Jurkat, Clone E6-1 (cell line): Measurements from ENCODE around the gene EYS.

ENCODE experiments used
- DNase-seq: peaks from one replicate; pipeline ENCODE4 v3.0.0-alpha.2; 2011; ENCODE audit warnings: low read depth, low spot score
- H3K4me3 ChIP-seq: 2 replicates; pipeline ENCODE4 v1.5.1; 2011; ENCODE audit warnings: mild to moderate bottlenecking, low read length, control low read depth, moderate library complexity

Gene EYS

GRCh38 chr6:64812138-64812537 lies 894.9 kb downstream of the EYS start:
- H3K4me3 ChIP-seq, result no peak overlapping the region
- DNase-seq, result no peak

GRCh38 chr6:64811119-64811518 lies 895.9 kb downstream of the EYS start:
- no peak overlapping the region for H3K4me3 ChIP-seq
- no peak for DNase-seq

GRCh38 chr6:64807785-64808184 lies 899.2 kb downstream of the EYS start:
- H3K4me3 ChIP-seq, result no peak overlapping the region

DNA sequence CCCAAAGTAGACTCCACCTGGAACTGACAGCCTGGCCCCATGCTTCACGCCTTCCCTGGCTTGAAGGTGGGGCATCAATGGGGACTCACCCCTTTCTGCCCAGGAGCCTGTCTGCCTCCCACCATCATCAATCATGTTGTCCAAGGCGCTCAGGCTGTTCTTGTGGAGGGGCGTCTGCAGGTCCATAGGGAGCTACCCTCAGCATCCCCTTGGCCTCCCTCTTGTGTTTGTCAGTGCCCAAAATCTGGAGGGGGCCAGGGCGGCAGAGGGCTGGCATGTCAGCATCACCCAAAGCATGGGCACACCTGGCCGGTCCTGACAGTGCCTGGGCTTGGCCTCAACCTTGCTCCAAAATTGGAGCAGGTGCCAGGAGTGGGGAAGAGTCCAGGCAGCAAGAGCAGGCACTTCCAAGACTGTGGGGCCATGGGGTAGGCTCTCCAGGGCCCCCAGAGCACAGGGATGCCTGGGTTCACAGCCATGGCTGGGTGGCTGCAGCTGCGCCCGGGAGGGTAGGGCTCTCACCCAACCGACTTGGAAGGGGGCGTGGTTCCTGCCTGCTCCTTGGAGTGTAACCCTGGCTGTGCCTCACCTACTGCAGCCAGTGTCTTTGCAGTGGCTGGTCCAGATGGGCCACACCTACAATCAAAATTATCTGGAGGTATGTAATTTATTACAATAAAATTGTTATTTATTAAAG lies 903.4 kb downstream of the EYS start:
- no peak for DNase-seq
- no peak overlapping the region for H3K4me3 ChIP-seq

More at GRCh38 chr6:64807785-64808184, 899.2 kb downstream of the EYS start:
- no peak for DNase-seq

- no peak overlapping the region for H3K4me3 ChIP-seq
- DNase-seq, result no peak
Measured at GRCh38 chr6:64792534-64792933, 914.5 kb downstream of the EYS start.

GRCh38 chr6:64789476-64789875 lies 917.5 kb downstream of the EYS start:
- H3K4me3 ChIP-seq, result no peak overlapping the region
- DNase-seq, result peak; percentile 7

- DNase-seq, result no peak
- no peak overlapping the region for H3K4me3 ChIP-seq
Measured at GRCh38 chr6:64786736-64787135, 920.3 kb downstream of the EYS start.

DNA sequence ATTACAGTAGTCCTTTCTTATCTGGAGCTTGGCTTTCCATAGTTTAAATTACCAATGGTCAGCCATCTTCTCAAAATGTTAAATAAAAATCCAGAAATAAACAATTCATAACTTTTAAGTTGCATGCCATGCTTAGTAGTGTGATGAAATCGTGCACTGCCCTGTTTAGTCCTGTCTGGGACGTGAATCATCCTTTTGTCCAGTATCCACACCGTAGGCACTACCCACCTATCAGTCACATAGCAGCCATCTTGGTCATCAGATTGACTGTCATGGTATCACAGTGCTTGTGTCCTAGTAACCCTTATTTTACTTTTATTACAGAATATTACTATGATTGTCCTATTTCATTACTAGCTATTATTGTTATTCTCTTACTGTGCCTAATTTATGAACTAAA lies 924.1 kb downstream of the EYS start:
- DNase-seq, result no peak
- H3K4me3 ChIP-seq, result no peak overlapping the region

- DNase-seq, result no peak
- no peak overlapping the region for H3K4me3 ChIP-seq
Measured at GRCh38 chr6:64777941-64778785, 928.9 kb downstream of the EYS start.

- H3K4me3 ChIP-seq, result no peak overlapping the region
- DNase-seq, result no peak
Measured at GRCh38 chr6:64776359-64776758, 930.7 kb downstream of the EYS start.

- H3K4me3 ChIP-seq, result no peak overlapping the region
Measured at GRCh38 chr6:64774881-64775280, 932.1 kb downstream of the EYS start.

GRCh38 chr6:64750910-64751309 lies 956.1 kb downstream of the EYS start:
- DNase-seq, result no peak
- no peak overlapping the region for H3K4me3 ChIP-seq

More at GRCh38 chr6:64774881-64775280, 932.1 kb downstream of the EYS start:
- DNase-seq, result no peak

DNA sequence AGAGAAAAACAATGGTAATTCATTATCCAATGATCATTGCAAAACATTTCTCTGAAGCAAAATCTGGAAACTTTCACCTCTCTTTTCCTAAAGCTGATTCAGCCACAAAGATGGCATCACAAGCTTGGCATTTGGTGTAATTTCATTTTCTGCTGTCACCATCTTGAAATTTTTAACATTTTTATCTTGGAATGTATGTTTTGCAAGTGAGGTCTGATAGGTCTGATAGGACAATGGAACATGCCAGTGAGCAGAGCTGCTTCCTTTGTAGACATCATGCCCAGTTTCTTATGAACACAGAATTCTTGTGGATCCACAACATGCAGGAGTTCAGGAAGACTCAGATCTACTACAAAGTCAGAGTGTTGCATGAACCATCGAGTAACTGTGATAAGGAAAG lies 969.6 kb downstream of the EYS start:
- DNase-seq, result no peak
- H3K4me3 ChIP-seq, result no peak overlapping the region

- no peak overlapping the region for H3K4me3 ChIP-seq
Measured at GRCh38 chr6:64736421-64736950, 970.5 kb downstream of the EYS start.

DNA sequence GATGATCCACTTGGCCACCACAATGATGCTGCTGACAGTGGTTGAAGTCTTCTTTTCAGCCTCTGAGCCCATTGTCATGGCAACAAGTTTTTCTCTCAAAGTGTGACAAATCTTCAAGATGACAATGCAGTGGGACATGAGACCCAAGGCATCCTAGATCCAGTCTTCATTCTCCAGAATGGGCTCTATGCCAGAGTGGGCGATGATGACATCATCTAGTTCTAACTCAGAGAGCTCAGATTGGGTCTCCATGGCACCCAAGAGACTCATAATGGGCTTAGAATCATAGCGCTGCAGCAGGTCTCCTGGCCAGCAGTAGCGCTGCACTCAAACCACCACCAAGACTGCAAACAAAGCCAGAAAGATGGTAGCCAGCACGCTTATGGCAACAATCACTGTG lies 973.6 kb downstream of the EYS start:
- no peak overlapping the region for H3K4me3 ChIP-seq
- no peak for DNase-seq

More at GRCh38 chr6:64736421-64736950, 970.5 kb downstream of the EYS start:
- no peak for DNase-seq

DNA sequence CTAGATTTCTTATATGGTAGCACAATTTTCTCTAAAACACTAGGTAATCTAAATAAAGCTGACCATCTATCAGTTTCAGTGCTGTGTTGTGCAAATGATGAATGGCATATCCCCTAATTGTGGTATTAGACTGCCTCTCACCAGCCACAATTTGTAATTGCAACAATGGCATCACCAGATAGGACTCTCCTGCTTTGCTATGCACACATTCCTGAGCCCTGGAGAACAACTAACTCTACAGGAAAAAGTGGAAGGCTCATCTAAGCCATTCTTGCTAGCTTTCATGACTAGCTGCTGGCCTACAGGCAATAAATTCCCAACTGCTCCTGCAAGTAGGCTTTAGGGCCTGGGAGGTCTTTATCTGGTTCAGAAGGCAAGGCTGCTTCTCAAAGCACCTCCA lies 974.1 kb downstream of the EYS start:
- DNase-seq, result no peak
- no peak overlapping the region for H3K4me3 ChIP-seq

- H3K4me3 ChIP-seq, result no peak overlapping the region
- no peak for DNase-seq
Measured at GRCh38 chr6:64729522-64729921, 977.5 kb downstream of the EYS start.

DNA sequence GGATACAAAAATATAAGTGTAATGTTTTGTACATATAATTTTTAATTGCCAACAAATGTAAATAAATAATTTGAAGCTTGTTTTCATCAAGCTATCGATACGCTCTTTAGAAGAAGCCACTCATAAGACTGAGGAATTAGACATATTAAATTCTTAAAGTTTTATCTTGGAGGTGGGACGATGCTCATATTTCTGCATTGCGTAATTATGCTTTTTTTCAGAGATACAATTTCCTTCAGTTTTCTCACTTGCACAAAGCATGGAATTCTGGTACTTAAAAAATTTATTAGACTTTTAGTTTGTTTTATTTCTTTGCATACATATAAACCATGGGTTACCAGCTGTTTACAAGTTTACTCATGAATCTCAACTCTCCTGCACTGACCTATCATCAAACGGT lies 980.0 kb downstream of the EYS start:
- H3K4me3 ChIP-seq, result no peak overlapping the region
- no peak for DNase-seq

- DNase-seq, result no peak
- no peak overlapping the region for H3K4me3 ChIP-seq
Measured at GRCh38 chr6:64724091-64724490, 982.9 kb downstream of the EYS start.

GRCh38 chr6:64723327-64724058 lies 983.5 kb downstream of the EYS start:
- H3K4me3 ChIP-seq, result no peak overlapping the region
- no peak for DNase-seq
